Ovary (tissue), 9 donors: ENCODE results near the gene OR2T27. TPM values are rescaled to one million over a fixed set of nuclear protein-coding genes. Genes with fewer than 3 reads are reported as not detected.
"Not testable (repeated sequence)": the region's sequence is repeated elsewhere in the genome, so short reads cannot be mapped to it uniquely, and the experiment has no call there.

Source experiments
- DNase-seq, 5 donors: peaks; one replicate each; pipeline ENCODE4 v3.0.0-alpha.2; 2019 to 2020
- H3K27ac ChIP-seq, 2 donors: fragments of 200-600 bp; one replicate each; pipeline versions ENCODE4 v1.5.1 to v1.8.0; 2019 to 2022
- H3K27me3 ChIP-seq: fragments of 200-600 bp; one replicate; pipeline ENCODE4 v1.8.0; 2022
- H3K36me3 ChIP-seq: fragments of 200-600 bp; sonication (generic); one replicate; pipeline ENCODE4 v1.5.1; 2019
- H3K4me1 ChIP-seq: one replicate; pipeline ENCODE4 v1.8.1; 2013; ENCODE audit warnings: mild to moderate bottlenecking, moderate library complexity; ENCODE audit not compliant: insufficient read depth
- H3K4me3 ChIP-seq: fragments of 200-600 bp; sonication (generic); one replicate; pipeline ENCODE4 v1.5.1; 2017
- H3K9me3 ChIP-seq, 2 donors: fragments of 200-600 bp in 1 of 2; sonication (generic) in 1 of 2; one replicate each; pipeline versions ENCODE4 v1.5.1 to v1.8.1; 2013 to 2019; ENCODE audit warnings: mild to moderate bottlenecking in 1 of 2, moderate library complexity in 1 of 2
- CTCF ChIP-seq, 3 donors: fragments of 450-650 bp in 2 of 3; fragments of 200-600 bp in 1 of 3; IDR thresholded peaks; one replicate each; pipeline versions ENCODE4 v1.5.1 to v1.8.0; 2016 to 2022; ENCODE audit warnings: antibody characterized with exemption in 3 of 3, mild to moderate bottlenecking in 1 of 3
- EP300 ChIP-seq: sonication (generic); formaldehyde crosslinking; IDR thresholded peaks from one replicate; pipeline ENCODE4 v1.6.1; 2017; ENCODE audit warnings: antibody characterized with exemption
- POLR2A ChIP-seq: fragments of 450-650 bp; IDR thresholded peaks from one replicate; pipeline ENCODE4 v1.6.1; 2017; ENCODE audit warnings: antibody characterized with exemption, mild to moderate bottlenecking, moderate library complexity
- WGBS, 3 donors: extraction: QIAGEN DNeasy Blood & Tissue Kit in 1 of 3; methylation state at CpG; one replicate each; pipeline versions ENCODE4 v1.1.5 to v1.1.7; 2013 to 2017; 5-methylcytosine and 5-hydroxymethylcytosine counted together
- intact Hi-C, 4 donors: fragments of 100-400 bp; cut with DNase I; formaldehyde crosslinking; loops; one replicate each; pipeline versions ENCODE4 v1.11.0 to v1.15.1; 2022 to 2023
- polyA plus RNA-seq, 2 donors: library from polyadenylated mRNA; stranded (reverse); fragments of 200-250 nt in 1 of 2; fragments of 350-450 nt in 1 of 2; fragmentation: Illumina TruSeq in 1 of 2; extraction: RNeasy Lipid Tissue Mini Kit (QIAGEN cat#74804) in 1 of 2; gene quantifications; one replicate each; pipeline ENCODE4 v1.2.3, GENCODE V29; 2013 to 2014
- total RNA-seq, 7 donors: library from RNA; depleted of rRNA in 2 of 7; stranded (reverse); fragments of >200 nt in 2 of 7; fragmentation: NEBNext Ultra II Directional in 3 of 7; extraction: Animal tissue kit (Norgen Biotek cat#: 25700) in 3 of 7; gene quantifications; one replicate each; pipeline versions ENCODE4 v1.1.0 to v1.2.4, GENCODE V29; 2016 to 2023
- donor health status: DM: no; HTN: no; CAD: no; lungs with moderate emphysema.
- donor health status: DM: no; HTN: no; CAD: no.
- donor health status: Bipolar disorder and iron deficiency.
- donor health status: DM: yes; HTN: yes; CAD: no.
- donor health status: DM: no; HTN: no; CAD: no.
- donor health status: DM: yes; HTN: yes; CAD: no.

The OR2T27 gene
- total and polyA plus RNA-seq, 9 donors: 0.11 TPM; not detected in 8

DNA sequence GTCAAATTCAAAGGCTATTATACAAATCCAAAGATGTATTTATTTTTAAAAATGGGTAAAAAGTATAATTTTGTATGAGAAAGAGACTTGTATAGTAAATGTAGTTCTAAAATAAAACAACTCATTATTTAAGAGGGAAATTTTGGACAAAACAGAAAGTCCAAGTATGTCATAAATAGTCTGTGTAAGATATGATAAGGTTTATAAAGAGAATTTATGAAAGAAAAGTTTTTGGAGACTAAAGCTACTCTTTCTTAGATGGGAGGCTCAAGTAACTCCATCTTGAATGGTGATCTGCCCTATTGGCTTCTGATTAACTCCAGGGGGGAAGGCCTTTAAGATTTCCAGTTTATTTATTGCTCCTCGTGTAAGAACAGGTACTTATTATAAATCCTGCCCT, 14.7 kb upstream of the OR2T27 start:
- intact Hi-C loops: no loop called here
- TF ChIP-seq CTCF (IDR thresholded peaks at IDR 0.05) (no peak), POLR2A (no peak), EP300 (no peak)
- 51 to 64% (median 63%) methylated on average over 1 of the region's 1 CpG for WGBS, 3 donors
- Histone ChIP-seq H3K9me3 (no peaks in the 10 kb centered on the region), H3K27me3 (no peaks in the 10 kb centered on the region), H3K36me3 (no peaks in the 10 kb centered on the region), H3K4me1 (no peaks in the 10 kb centered on the region), H3K4me3 (no peak overlapping the region), H3K27ac (no peak overlapping the region)
- DNase-seq: no peak

- H3K4me3 ChIP-seq, H3K27me3 ChIP-seq, H3K9me3 ChIP-seq, H3K27ac ChIP-seq, H3K36me3 ChIP-seq, intact Hi-C loops, DNase-seq, H3K4me1 ChIP-seq: not testable (repeated sequence)
- WGBS, 3 donors: 60 to 74% (median 61%) methylated on average over 5 of the region's 5 CpGs
These were observed 8.4 kb upstream of the OR2T27 start for GRCh38 chr1:248663453-248664328.

DNA sequence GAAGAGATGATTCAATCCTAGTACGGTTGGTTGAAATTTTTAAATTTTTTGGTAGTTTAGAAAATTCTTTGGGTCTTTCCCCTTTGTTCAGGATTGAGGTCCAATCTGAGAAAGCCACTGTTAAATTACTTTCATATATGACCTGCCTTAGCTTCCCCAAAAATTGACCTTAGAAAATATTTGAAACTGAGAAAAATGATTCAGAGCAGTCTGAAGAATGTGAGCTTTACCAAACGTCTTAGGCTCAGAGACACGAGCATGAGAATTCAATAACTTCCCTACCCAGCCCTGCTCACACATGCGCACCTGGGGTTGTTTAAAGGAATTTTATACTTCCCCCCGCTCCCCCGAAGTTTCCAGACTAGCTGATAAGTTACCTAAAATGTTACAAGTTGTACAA, 1.5 kb upstream of the OR2T27 start:
- H3K27ac ChIP-seq, H3K27me3 ChIP-seq, H3K36me3 ChIP-seq, intact Hi-C loops, H3K4me1 ChIP-seq, H3K4me3 ChIP-seq, H3K9me3 ChIP-seq, DNase-seq: not testable (repeated sequence)
- WGBS, 3 donors: 69 to 100% (median 79%) methylated on average over 1 to 5 of the region's 6 CpGs

DNA sequence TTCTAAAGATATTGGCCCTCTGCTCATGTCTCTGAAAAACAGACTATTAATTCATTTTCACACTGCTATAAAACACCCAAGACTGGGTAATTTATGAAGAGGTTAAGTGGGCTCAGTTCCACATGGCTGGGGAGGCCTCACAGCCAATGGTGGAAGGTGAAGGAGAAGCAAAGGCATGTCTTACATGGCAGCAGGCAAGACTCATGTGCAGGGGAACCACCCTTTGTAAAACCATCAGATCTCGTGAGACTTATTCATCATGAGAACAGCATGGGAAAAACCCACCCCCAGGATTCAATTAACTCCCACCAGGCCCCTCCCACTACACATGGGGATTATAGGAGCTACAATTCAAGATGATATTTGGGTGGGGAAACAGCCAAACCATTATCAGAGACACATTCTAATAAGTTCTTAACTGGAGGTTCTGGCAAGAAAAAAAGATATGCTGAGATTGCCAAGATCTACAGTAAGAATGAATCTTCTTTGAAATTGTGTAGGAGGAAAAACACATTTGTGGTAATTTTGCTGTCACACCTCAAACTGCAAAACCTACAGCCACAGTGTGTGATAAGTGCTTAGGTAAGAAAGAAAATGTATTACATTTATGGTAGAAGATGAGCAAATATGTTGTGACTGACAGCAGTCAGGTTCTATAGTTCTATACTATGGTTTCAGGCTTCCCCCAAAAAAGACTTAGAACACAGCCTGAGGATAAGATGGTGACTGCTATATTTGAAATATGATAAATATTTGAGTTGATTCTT, 6.4 kb downstream of the OR2T27 start:
- WGBS, 3 donors: no CpG with 5 or more reads among the region's 1 CpG
- H3K27ac ChIP-seq, H3K4me3 ChIP-seq, H3K9me3 ChIP-seq, H3K27me3 ChIP-seq, H3K4me1 ChIP-seq, DNase-seq, H3K36me3 ChIP-seq: not testable (repeated sequence)
- intact Hi-C loops: loop anchor here in 2 of 4 donors (10.0 kb wide), 1 partner anchor 204 kb away; the partner anchor contains the start of gene OR2T2 (in 2 of the 2)

GRCh38 chr1:248645178-248645577, 10.2 kb downstream of the OR2T27 start, which contains the start of gene OR2T35:
Gene OR2T35, minus strand, starts transcription at chr1:248645278. Its CDS starts 6,020 bp downstream, at chr1:248639258.
- not testable (repeated sequence) for H3K36me3 ChIP-seq, H3K27me3 ChIP-seq, H3K27ac ChIP-seq, DNase-seq, H3K9me3 ChIP-seq, H3K4me3 ChIP-seq, H3K4me1 ChIP-seq
- intact Hi-C loops: loop anchor here in 2 of 4 donors (10.0 kb wide), 1 partner anchor 200 kb away; the partner anchor contains the start of gene OR2T2 (in 2 of the 2)
- 53 to 76% (median 63%) methylated on average over 2 to 3 of the region's 3 CpGs for WGBS, 3 donors

- no CpG with 5 or more reads among the region's 4 CpGs for WGBS, 3 donors
- DNase-seq, H3K4me3 ChIP-seq, H3K9me3 ChIP-seq, H3K27me3 ChIP-seq, H3K4me1 ChIP-seq, H3K36me3 ChIP-seq, H3K27ac ChIP-seq: not testable (repeated sequence)
- intact Hi-C loops: loop anchor here in 2 of 4 donors (10.0 kb wide), 1 partner anchor 198 kb away; the partner anchor contains the start of gene OR2T2 (in 2 of the 2)
These were observed 12.2 kb downstream of the OR2T27 start for GRCh38 chr1:248642971-248643651.

GRCh38 chr1:248641583-248641982, 13.7 kb downstream of the OR2T27 start:
- H3K9me3 ChIP-seq, H3K4me3 ChIP-seq, H3K27ac ChIP-seq, H3K36me3 ChIP-seq, H3K27me3 ChIP-seq, DNase-seq, H3K4me1 ChIP-seq: not testable (repeated sequence)
- WGBS, 3 donors: 100% methylated on average over 4 of the region's 5 CpGs; no CpG with 5 or more reads in 2 of the 3 donors
- intact Hi-C loops: loop anchor here in 2 of 4 donors (10.0 kb wide), 1 partner anchor 197 kb away; the partner anchor contains the start of gene OR2T2 (in 2 of the 2)

DNA sequence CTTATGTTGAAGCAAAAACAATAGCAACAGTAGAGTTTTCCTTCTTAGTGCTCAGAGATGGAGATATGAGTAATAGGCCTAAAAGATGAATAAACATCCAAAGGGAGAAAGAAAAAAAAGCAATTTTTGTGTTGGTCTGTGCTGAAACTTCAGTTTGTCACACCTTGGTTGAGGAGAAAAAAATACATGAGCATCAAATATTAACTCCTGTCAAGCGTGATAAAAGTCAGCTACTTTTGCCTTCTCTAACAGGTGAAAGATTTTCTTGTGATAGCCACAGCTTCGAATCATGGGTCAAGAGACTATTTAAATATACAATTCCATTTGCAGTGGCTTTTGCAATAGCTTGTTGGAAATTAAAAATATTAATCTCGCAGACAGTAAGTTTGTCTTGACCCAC, 14.4 kb downstream of the OR2T27 start:
- not testable (repeated sequence) for H3K9me3 ChIP-seq, H3K27me3 ChIP-seq, H3K4me3 ChIP-seq, H3K36me3 ChIP-seq, H3K4me1 ChIP-seq, DNase-seq, H3K27ac ChIP-seq
- intact Hi-C loops: loop anchor here in 2 of 4 donors (10.0 kb wide), 1 partner anchor 196 kb away; the partner anchor contains the start of gene OR2T2 (in 2 of the 2)
- WGBS, 3 donors: no CpG with 5 or more reads among the region's 3 CpGs

DNA sequence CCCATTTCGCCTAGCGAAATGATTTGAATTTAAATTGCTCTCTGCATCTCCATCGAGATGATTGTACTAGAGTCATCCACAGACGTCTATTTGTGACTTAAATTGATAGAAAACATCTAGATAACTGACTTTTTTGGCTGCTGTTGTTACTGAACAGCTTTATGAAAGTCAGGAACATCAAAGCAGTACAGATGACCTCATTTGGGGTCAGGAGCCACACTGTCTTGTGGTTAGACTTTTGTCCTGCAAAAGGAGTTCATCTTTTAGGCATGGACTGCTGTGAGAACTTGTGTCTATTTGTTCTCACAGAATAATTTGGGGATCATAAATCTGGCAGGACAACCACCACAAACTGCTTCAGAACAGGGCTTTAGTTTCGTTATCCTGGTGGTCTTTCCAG, 15.7 kb downstream of the OR2T27 start:
- H3K36me3 ChIP-seq, H3K4me3 ChIP-seq, DNase-seq, H3K4me1 ChIP-seq, H3K27ac ChIP-seq, H3K27me3 ChIP-seq, H3K9me3 ChIP-seq: not testable (repeated sequence)
- WGBS, 3 donors: no CpG with 5 or more reads among the region's 5 CpGs
- intact Hi-C loops: loop anchor here in 2 of 4 donors (10.0 kb wide), 1 partner anchor 195 kb away; the partner anchor contains the start of gene OR2T2 (in 2 of the 2)
